Heart right ventricle (tissue), 16 donors: Measurements from ENCODE around the gene PODXL. TPM values are rescaled to one million over a fixed set of nuclear protein-coding genes. Genes with fewer than 3 reads are reported as not detected.

Source experiments
- ATAC-seq, 8 donors: fragments of 200-7000 bp; cut with Tn5 transposase; one replicate each; pipeline ENCODE4 v1.9.1; 2020; ENCODE audit warnings: mild to moderate bottlenecking in 8 of 8, moderate library complexity in 8 of 8, moderate number of reproducible peaks in 1 of 8
- DNase-seq, 2 donors: peaks; one replicate each; pipeline ENCODE4 v3.0.0-alpha.2; 2020
- H3K27ac ChIP-seq, 10 donors: fragments of 200-600 bp; sonication (generic) in 2 of 10; one replicate each; pipeline versions ENCODE4 v1.5.0 to v1.8.0; 2020 to 2022; ENCODE audit warnings: mild to moderate bottlenecking in 3 of 10
- H3K27me3 ChIP-seq, 7 donors: fragments of 200-600 bp; one replicate each; pipeline ENCODE4 v1.8.0; 2021 to 2022; ENCODE audit warnings: mild to moderate bottlenecking in 2 of 7
- H3K36me3 ChIP-seq, 9 donors: fragments of 200-600 bp; sonication (generic) in 1 of 9; one replicate each; pipeline versions ENCODE4 v1.5.0 to v1.8.0; 2020 to 2022; ENCODE audit warnings: mild to moderate bottlenecking in 2 of 9
- H3K4me1 ChIP-seq, 9 donors: fragments of 200-600 bp; sonication (generic) in 1 of 9; one replicate each; pipeline versions ENCODE4 v1.5.0 to v1.8.0; 2020 to 2022; ENCODE audit warnings: mild to moderate bottlenecking in 4 of 9
- H3K4me3 ChIP-seq, 10 donors: fragments of 200-600 bp; sonication (generic) in 2 of 10; one replicate each; pipeline versions ENCODE4 v1.5.0 to v1.8.0; 2020 to 2022; ENCODE audit warnings: mild to moderate bottlenecking in 7 of 10, moderate library complexity in 2 of 10
- H3K9me3 ChIP-seq, 11 donors: fragments of 200-600 bp in 10 of 11; sonication (generic) in 2 of 11; one replicate each; pipeline versions ENCODE4 v1.5.0 to v1.8.0; 2013 to 2022; ENCODE audit warnings: mild to moderate bottlenecking in 2 of 11, control low read depth in 1 of 11, moderate library complexity in 1 of 11
- CTCF ChIP-seq, 9 donors: fragments of 200-600 bp; sonication (generic) in 2 of 9; IDR thresholded peaks; one replicate each; pipeline versions ENCODE4 v1.5.0 to v1.8.0; 2021 to 2022; ENCODE audit warnings: antibody characterized with exemption in 9 of 9, mild to moderate bottlenecking in 5 of 9, moderate library complexity in 1 of 9
- WGBS, 2 donors: extraction: QIAGEN DNeasy Blood & Tissue Kit; methylation state at CpG; one replicate each; pipeline ENCODE4 v1.1.7; 2013; ENCODE audit warnings: inconsistent platforms in 1 of 2; 5-methylcytosine and 5-hydroxymethylcytosine counted together
- intact Hi-C, 10 donors: fragments of 100-400 bp; cut with DNase I; formaldehyde crosslinking; loops; one replicate each; pipeline versions ENCODE4 v1.11.1 to v1.14.2; 2022
- polyA plus RNA-seq, 2 donors: library from polyadenylated mRNA; stranded (reverse); fragments of 200-250 nt; gene quantifications; one replicate each; pipeline ENCODE4 v1.2.3, GENCODE V29; 2013
- total RNA-seq, 10 donors: library from RNA; stranded (reverse); fragmentation: NEBNext Ultra II Directional in 3 of 10; extraction: Animal tissue kit (Norgen Biotek cat#: 25700) in 3 of 10; gene quantifications; one replicate each; pipeline versions ENCODE4 v1.2.1 to v1.2.4, GENCODE V29; 2021 to 2023
- donor health status: Arrhythmogenic right ventricular cardiomyopathy.
- donor health status: ischemic (EF 13 %, LVEDD 7.1; RV severe dilation, severe dysfunction).
- donor health status: healthy with polysubstance abuse.
- donor health status: DM: no; HTN: yes; CAD: no.
- donor health status: DM: no; HTN: no; CAD: no.
- donor health status: ischemic (EF 25% LVEDD 6.9; RV normal size, moderate dysfunction).
- donor health status: ischemic (EF 25% LVEDD 5.7; RV mildly dilated, moderate dysfunction).
- donor health status: healthy.
- donor health status: DM: yes; HTN: yes; CAD: no.
- donor health status: Ischemic cardiomyopathy.
- donor health status: ischemic (EF 35%, LVEDD 5.7; RV mildly dilated, moderate dysfunction).
- donor health status: nonischemic (EF 11% LVEDD 7.7; RV severe dilation, severe dysfunction).
- donor health status: DM: yes; HTN: yes; CAD: no.
- donor health status: PGD.
- donor health status: ischemic (EF 29% LVEDD 5.4; RV normal size, mild dysfunction).
- donor health status: nonischemic (EF 23%, LVEDD 6.1; RV moderate dilation, normal function).

PODXL gene
- total and polyA plus RNA-seq, 12 donors = 34.4 to 162 (median 65.2) TPM

- intact Hi-C loops = no loop called here
- ATAC-seq (no peak), DNase-seq (no peak)
- H3K27ac ChIP-seq = no peak overlapping the region
- H3K4me1 ChIP-seq = peaks cover 0 to 24% (median 8%) of the 10 kb centered on the region in 9 donors
- no peaks in the 10 kb centered on the region for H3K9me3 ChIP-seq
- no peak for TF ChIP-seq CTCF (IDR thresholded peaks at IDR 0.05)
- no peak overlapping the region for H3K4me3 ChIP-seq
- peaks cover 0 to 45% (median 0%) of the 10 kb centered on the region in 9 donors for H3K36me3 ChIP-seq
- no peaks in the 10 kb centered on the region for H3K27me3 ChIP-seq
Measured at GRCh38 chr7:131493581-131493980, 62.8 kb downstream of the PODXL start.

GRCh38 chr7:131493081-131493480 lies 63.3 kb downstream of the PODXL start:
- peaks cover 0 to 44% (median 0%) of the 10 kb centered on the region in 9 donors for H3K36me3 ChIP-seq
- intact Hi-C loops = no loop called here
- no peak for TF ChIP-seq CTCF (IDR thresholded peaks at IDR 0.05)
- DNase-seq (no peak), ATAC-seq (no peak)
- no peaks in the 10 kb centered on the region for H3K27me3 ChIP-seq
- WGBS, 2 donors = 87 to 89% methylated on average over 2 of the region's 2 CpGs
- no peaks in the 10 kb centered on the region for H3K9me3 ChIP-seq
- no peak overlapping the region for H3K4me3 ChIP-seq
- no peak overlapping the region for H3K27ac ChIP-seq
- H3K4me1 ChIP-seq = peaks cover 0 to 22% (median 4%) of the 10 kb centered on the region in 9 donors

GRCh38 chr7:131489881-131490280 lies 66.5 kb downstream of the PODXL start:
- no peak for TF ChIP-seq CTCF (IDR thresholded peaks at IDR 0.05)
- Histone ChIP-seq H3K9me3 (no peaks in the 10 kb centered on the region), H3K27ac (no peak overlapping the region), H3K4me3 (no peak overlapping the region), H3K4me1 (peaks cover 0 to 28% (median 3%) of the 10 kb centered on the region in 9 donors), H3K27me3 (no peaks in the 10 kb centered on the region), H3K36me3 (peaks cover 0 to 44% (median 0%) of the 10 kb centered on the region in 9 donors)
- intact Hi-C loops = no loop called here
- 95 to 97% methylated on average over 4 of the region's 4 CpGs for WGBS, 2 donors
- DNase-seq = no peak
- no peak for ATAC-seq

GRCh38 chr7:131489196-131489595 lies 67.2 kb downstream of the PODXL start:
- H3K9me3 ChIP-seq = no peaks in the 10 kb centered on the region
- H3K27me3 ChIP-seq = no peaks in the 10 kb centered on the region
- intact Hi-C loops = no loop called here
- DNase-seq = no peak
- no peak for ATAC-seq
- H3K36me3 ChIP-seq = peaks cover 0 to 41% (median 0%) of the 10 kb centered on the region in 9 donors
- H3K27ac ChIP-seq = no peak overlapping the region
- WGBS, 2 donors = 89 to 90% methylated on average over 1 of the region's 1 CpG
- H3K4me3 ChIP-seq = no peak overlapping the region
- no peak for TF ChIP-seq CTCF (IDR thresholded peaks at IDR 0.05)
- peaks cover 0 to 33% (median 3%) of the 10 kb centered on the region in 9 donors for H3K4me1 ChIP-seq
